Activated CD8-positive, alpha-beta T cell treated with anti-CD3 and anti-CD28 coated beads for 36 hours (primary cell): ENCODE results near the gene PATE2. TPM values are rescaled to one million over a fixed set of nuclear protein-coding genes. Genes with fewer than 3 reads are reported as not detected.

Experiments
- ATAC-seq: fragments of 200-7000 bp; cut with Tn5 transposase; one replicate; pipeline ENCODE4 v1.10.0; 2021; ENCODE audit warnings: mild to moderate bottlenecking, moderate library complexity
- CTCF ChIA-PET: fragments of 350-600 bp; sonication (Branson Sonifier 250); formaldehyde crosslinking; loops from one replicate; lab custom pipeline; 2021; ENCODE audit warnings: antibody characterized with exemption; lab: Charles Lee
- POLR2A ChIA-PET: fragments of 350-600 bp; sonication (Branson Sonifier 250); formaldehyde crosslinking; loops from one replicate; lab custom pipeline; 2021; ENCODE audit warnings: antibody characterized with exemption; lab: Charles Lee
- DNase-seq: peaks from one replicate; pipeline ENCODE4 v3.0.0-alpha.2; 2020
- H3K27ac Mint-ChIP-seq: one replicate; pipeline ENCODE4 v1.8.0; 2021; ENCODE audit warnings: mild to moderate bottlenecking, mixed read lengths
- H3K27me3 Mint-ChIP-seq: one replicate; pipeline ENCODE4 v1.8.0; 2021; ENCODE audit warnings: mixed read lengths
- H3K36me3 Mint-ChIP-seq: one replicate; pipeline ENCODE4 v1.8.0; 2021; ENCODE audit warnings: low read depth, mixed read lengths
- H3K4me1 Mint-ChIP-seq: one replicate; pipeline ENCODE4 v1.8.0; 2021; ENCODE audit warnings: low read depth, mixed read lengths
- H3K4me3 Mint-ChIP-seq: one replicate; pipeline ENCODE4 v1.8.0; 2021; ENCODE audit warnings: mild to moderate bottlenecking, moderate library complexity, mixed read lengths
- H3K9me3 Mint-ChIP-seq: one replicate; pipeline ENCODE4 v1.8.0; 2021; ENCODE audit warnings: mixed read lengths
- intact Hi-C: fragments of 100-400 bp; cut with micrococcal nuclease; formaldehyde crosslinking; loops from one replicate; pipeline ENCODE4 v1.10.0; 2022
- total RNA-seq, 2 experiments: library from RNA; stranded (reverse); gene quantifications; one replicate each; pipeline ENCODE4 v1.2.3, GENCODE V29; 2021
- TF ChIP-seq, protein P1 (sequence below): fragments of 200-600 bp; IDR thresholded peaks from one replicate; pipeline ENCODE4 v1.8.0; 2022; ENCODE audit warnings: antibody characterized with exemption, mild to moderate bottlenecking

Gene PATE2
- total RNA-seq, 2 experiments from 2014 or later: not detected

DNA sequence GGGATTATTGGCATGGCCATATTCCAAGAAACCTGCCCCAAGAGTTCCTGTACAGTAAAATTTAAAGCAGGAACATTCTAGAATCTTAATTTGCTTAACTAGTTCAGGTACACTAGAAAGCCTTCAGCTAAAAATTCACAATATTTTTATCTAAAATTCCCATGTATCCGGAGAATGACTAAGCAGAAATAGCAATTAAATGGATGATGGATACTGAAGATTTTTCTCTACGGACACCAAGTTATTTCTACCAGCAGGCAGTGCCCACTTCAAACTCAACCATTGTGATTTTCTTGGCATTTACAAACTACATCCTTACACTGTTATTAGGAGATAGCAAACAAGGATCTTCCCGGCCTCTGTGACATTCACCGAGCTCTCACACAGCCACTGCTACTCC is 12.2 kb upstream of the PATE2 start:
- ATAC-seq (no peak), DNase-seq (no peak)
- Mint-ChIP-seq H3K9me3 (peaks cover 14% of the 10 kb centered on the region), H3K4me3 (no peak overlapping the region), H3K36me3 (no peaks in the 10 kb centered on the region), H3K4me1 (no peaks in the 10 kb centered on the region), H3K27me3 (peaks cover 12% of the 10 kb centered on the region), H3K27ac (no peak overlapping the region)
- intact Hi-C loops: no loop called here
- ChIA-PET POLR2A (no interaction called here), CTCF (no interaction called here)
- TF ChIP-seq, protein P1, sequence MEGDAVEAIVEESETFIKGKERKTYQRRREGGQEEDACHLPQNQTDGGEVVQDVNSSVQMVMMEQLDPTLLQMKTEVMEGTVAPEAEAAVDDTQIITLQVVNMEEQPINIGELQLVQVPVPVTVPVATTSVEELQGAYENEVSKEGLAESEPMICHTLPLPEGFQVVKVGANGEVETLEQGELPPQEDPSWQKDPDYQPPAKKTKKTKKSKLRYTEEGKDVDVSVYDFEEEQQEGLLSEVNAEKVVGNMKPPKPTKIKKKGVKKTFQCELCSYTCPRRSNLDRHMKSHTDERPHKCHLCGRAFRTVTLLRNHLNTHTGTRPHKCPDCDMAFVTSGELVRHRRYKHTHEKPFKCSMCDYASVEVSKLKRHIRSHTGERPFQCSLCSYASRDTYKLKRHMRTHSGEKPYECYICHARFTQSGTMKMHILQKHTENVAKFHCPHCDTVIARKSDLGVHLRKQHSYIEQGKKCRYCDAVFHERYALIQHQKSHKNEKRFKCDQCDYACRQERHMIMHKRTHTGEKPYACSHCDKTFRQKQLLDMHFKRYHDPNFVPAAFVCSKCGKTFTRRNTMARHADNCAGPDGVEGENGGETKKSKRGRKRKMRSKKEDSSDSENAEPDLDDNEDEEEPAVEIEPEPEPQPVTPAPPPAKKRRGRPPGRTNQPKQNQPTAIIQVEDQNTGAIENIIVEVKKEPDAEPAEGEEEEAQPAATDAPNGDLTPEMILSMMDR: no peak

DNA sequence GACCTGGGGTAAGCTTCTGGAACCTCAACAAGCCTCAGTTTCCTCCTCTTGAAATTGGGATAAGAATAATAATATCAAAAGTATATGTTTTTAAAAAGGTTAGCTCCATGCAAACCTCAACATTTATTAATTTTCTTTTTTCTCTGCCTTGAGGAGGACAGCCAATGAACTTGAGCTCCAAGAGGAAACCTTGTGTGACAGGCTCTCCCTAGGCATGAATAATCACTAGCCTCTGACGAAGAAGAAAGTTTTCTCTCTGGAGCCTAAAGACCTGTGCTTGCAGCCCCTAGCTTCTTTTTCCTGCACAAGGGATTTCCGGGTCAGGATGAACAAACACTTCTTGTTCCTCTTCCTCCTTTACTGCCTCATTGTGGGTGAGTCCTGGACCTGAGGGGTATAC is 9.2 kb upstream of the PATE2 start, which contains the start of gene PATE3:
TSS of gene PATE3 (plus strand) at position 301 of the 400 bp plus-strand sequence. CDS start at position 326, 25 bp downstream.
- intact Hi-C loops: no loop called here
- ChIA-PET POLR2A (interaction anchor here (1.1 kb wide), 1 partner anchor 41 kb away, joined by 3 read pairs; no protein-coding TSS in a partner anchor), CTCF (no interaction called here)
- Mint-ChIP-seq H3K4me1 (no peaks in the 10 kb centered on the region), H3K9me3 (no peaks in the 10 kb centered on the region), H3K27ac (no peak within 1 kb of the TSS), H3K4me3 (no peak within 1 kb of the TSS), H3K27me3 (peaks cover 9% of the 10 kb centered on the region), H3K36me3 (no peaks in the 10 kb centered on the region)
- no peak for ATAC-seq
- TF ChIP-seq, protein P1: no peak
- DNase-seq: no peak

DNA sequence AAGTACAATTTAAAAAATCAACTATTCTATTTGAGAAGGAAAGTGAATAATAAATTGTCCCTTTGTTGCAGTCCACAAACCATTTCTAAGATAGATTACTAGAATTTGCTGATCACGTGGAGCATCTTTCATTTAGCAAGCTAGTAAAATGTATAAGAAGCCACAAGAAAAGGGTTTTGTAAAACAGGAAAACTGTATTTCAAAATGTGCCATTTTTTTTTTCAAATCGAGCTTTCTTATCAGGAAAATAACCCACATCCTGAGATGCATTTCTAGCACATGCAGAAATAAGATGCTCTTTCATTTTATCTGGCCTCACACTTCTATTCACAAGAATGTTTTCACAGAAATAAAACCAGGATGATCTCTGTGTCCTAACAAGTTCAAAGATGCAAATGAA is 6.0 kb upstream of the PATE2 start:
- DNase-seq: no peak
- intact Hi-C loops: no loop called here
- Mint-ChIP-seq H3K36me3 (no peaks in the 10 kb centered on the region), H3K9me3 (no peaks in the 10 kb centered on the region), H3K27me3 (peaks cover 10% of the 10 kb centered on the region), H3K4me3 (no peak overlapping the region), H3K4me1 (no peaks in the 10 kb centered on the region), H3K27ac (no peak overlapping the region)
- ChIA-PET CTCF (no interaction called here), POLR2A (no interaction called here)
- ATAC-seq: no peak
- TF ChIP-seq, protein P1: no peak

DNA sequence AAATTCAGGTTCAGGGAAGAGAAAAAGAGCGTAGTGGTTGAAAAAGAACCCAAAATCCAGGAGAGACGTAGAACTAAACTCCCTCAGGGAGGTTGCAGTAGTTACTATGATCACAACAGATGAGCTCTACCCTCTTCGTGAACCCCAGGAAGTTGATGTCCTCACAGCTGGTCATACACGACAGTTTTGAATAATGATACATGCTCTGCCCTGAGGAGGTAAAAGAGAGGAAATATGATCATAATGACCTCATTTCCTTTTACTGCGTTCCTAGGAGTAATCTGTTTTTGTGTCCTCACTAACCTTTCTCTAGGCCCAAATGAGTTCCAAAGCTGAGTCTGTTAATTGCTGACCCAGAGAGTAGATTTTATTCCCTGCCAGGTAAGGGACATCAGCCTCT is 1.3 kb downstream of the PATE2 start:
- intact Hi-C loops: no loop called here
- no peak overlapping the region for H3K27ac Mint-ChIP-seq
- no peak for ATAC-seq
- TF ChIP-seq, protein P1: no peak
- ChIA-PET CTCF (no interaction called here), POLR2A (no interaction called here)
- no peaks in the 10 kb centered on the region for H3K9me3 Mint-ChIP-seq
- DNase-seq: no peak
- H3K36me3 Mint-ChIP-seq: no peaks in the 10 kb centered on the region
- H3K4me1 Mint-ChIP-seq: no peaks in the 10 kb centered on the region
- no peak overlapping the region for H3K4me3 Mint-ChIP-seq
- H3K27me3 Mint-ChIP-seq: peaks cover 22% of the 10 kb centered on the region

DNA sequence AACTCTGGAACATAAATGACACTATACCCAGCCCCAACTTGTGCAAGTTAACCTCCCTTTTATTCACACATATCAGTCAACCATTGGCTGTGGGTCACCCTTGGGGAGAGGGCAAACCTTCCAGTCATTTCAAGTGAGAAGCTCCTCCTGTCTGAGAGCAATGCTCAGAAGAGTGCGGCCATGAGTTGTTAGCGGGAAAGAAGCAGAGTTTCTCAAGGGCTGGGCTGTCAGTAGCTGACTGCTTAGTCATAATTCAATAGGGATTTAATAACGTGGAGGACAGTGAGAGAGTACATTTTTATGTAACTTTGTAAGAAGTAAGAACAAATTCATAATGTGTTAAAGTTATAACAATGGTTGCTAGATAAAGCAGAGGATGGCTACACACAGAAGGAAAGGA is 5.1 kb downstream of the PATE2 start:
- TF ChIP-seq, protein P1: no peak
- no peaks in the 10 kb centered on the region for H3K9me3 Mint-ChIP-seq
- ChIA-PET CTCF (no interaction called here), POLR2A (no interaction called here)
- no peak overlapping the region for H3K27ac Mint-ChIP-seq
- DNase-seq (no peak), ATAC-seq (no peak)
- intact Hi-C loops: no loop called here
- H3K4me3 Mint-ChIP-seq: no peak overlapping the region
- H3K27me3 Mint-ChIP-seq: peaks cover 14% of the 10 kb centered on the region
- H3K4me1 Mint-ChIP-seq: no peaks in the 10 kb centered on the region
- no peaks in the 10 kb centered on the region for H3K36me3 Mint-ChIP-seq
